HS-5 (cell line): ENCODE results near the gene HIGD1B.
"Not testable (repeated sequence)": the region's sequence is repeated elsewhere in the genome, so short reads cannot be mapped to it uniquely, and the experiment has no call there.

Source experiments
- DNase-seq: peaks from one replicate; pipeline ENCODE4 v3.0.0-alpha.2; 2012; ENCODE audit warnings: low read depth

HIGD1B gene

GRCh38 chr17:44847586-44847985 is at the start of gene HIGD1B:
Gene HIGD1B (plus strand): TSS chr17:44847883. CDS start chr17:44848153, 270 bp downstream.
- no peak for DNase-seq

- DNase-seq, result no peak
Observed at GRCh38 chr17:44798356-44798755, 49.3 kb upstream of the HIGD1B start.

- DNase-seq, result no peak
Observed at GRCh38 chr17:44801880-44802279, 45.8 kb upstream of the HIGD1B start.

- no peak for DNase-seq
Observed at GRCh38 chr17:44804302-44805089, 43.2 kb upstream of the HIGD1B start.

GRCh38 chr17:44807093-44807816 is 40.4 kb upstream of the HIGD1B start:
- no peak for DNase-seq

GRCh38 chr17:44807817-44808155 is 39.9 kb upstream of the HIGD1B start:
- no peak for DNase-seq

- no peak for DNase-seq
Observed at GRCh38 chr17:44808156-44808555, 39.5 kb upstream of the HIGD1B start.

GRCh38 chr17:44808656-44809388 is 38.9 kb upstream of the HIGD1B start:
- not testable (repeated sequence) for DNase-seq

GRCh38 chr17:44812263-44812662 is 35.4 kb upstream of the HIGD1B start:
- no peak for DNase-seq

- DNase-seq, result not testable (repeated sequence)
Observed at GRCh38 chr17:44818508-44818907, 29.2 kb upstream of the HIGD1B start.

- peak; percentile 94 for DNase-seq
Observed at GRCh38 chr17:44820631-44821212, 27.0 kb upstream of the HIGD1B start.

GRCh38 chr17:44825236-44825635 is 22.4 kb upstream of the HIGD1B start:
- not testable (repeated sequence) for DNase-seq

- DNase-seq, result no peak
Observed at GRCh38 chr17:44826123-44826790, 21.4 kb upstream of the HIGD1B start.

- no peak for DNase-seq
Observed at GRCh38 chr17:44827863-44828262, 19.8 kb upstream of the HIGD1B start.

- no peak for DNase-seq
Observed at GRCh38 chr17:44828919-44829522, 18.7 kb upstream of the HIGD1B start.

- DNase-seq, result no peak
Observed at GRCh38 chr17:44829523-44830358, 17.9 kb upstream of the HIGD1B start, which contains the start of gene GJC1. Gene GJC1 (minus strand): TSS chr17:44830287. CDS start chr17:44805817, 24,470 bp downstream.

- no peak for DNase-seq
Observed at GRCh38 chr17:44830359-44831288, 17.1 kb upstream of the HIGD1B start.

- no peak for DNase-seq
Observed at GRCh38 chr17:44831371-44831770, 16.3 kb upstream of the HIGD1B start.

GRCh38 chr17:44832805-44833204 is 14.9 kb upstream of the HIGD1B start:
- no peak for DNase-seq
